COLO668 (cell line): ENCODE data around the gene TAAR8.
"Not testable (repeated sequence)": the region's sequence is repeated elsewhere in the genome, so short reads cannot be mapped to it uniquely, and the experiment has no call there.

Experiments
- DNase-seq: peaks from one replicate; lab custom pipeline; 2025; ENCODE audit not compliant: unreplicated experiment; lab: John Stamatoyannopoulos, UW

Gene TAAR8

GRCh38 chr6:132537977-132538376, 14.5 kb upstream of the TAAR8 start, which contains the start of gene TAAR9:
TSS of gene TAAR9 (plus strand) at chr6:132538277. CDS start at chr6:132538290, 13 bp downstream.
- no peak for DNase-seq

- no peak for DNase-seq
These were observed 7.6 kb upstream of the TAAR8 start for GRCh38 chr6:132544826-132545225.

GRCh38 chr6:132548746-132549463, 3.6 kb upstream of the TAAR8 start:
- DNase-seq: no peak

- no peak for DNase-seq
These were observed 1.3 kb upstream of the TAAR8 start for GRCh38 chr6:132551214-132551613.

- DNase-seq: not testable (repeated sequence)
These were observed 7.6 kb downstream of the TAAR8 start for GRCh38 chr6:132560087-132560486.

- DNase-seq: no peak
These were observed 13.9 kb downstream of the TAAR8 start for GRCh38 chr6:132566404-132566803.

GRCh38 chr6:132567566-132567965, 15.1 kb downstream of the TAAR8 start:
- DNase-seq: no peak

- no peak for DNase-seq
These were observed 16.1 kb downstream of the TAAR8 start for GRCh38 chr6:132568611-132569010.

GRCh38 chr6:132569170-132569569, 16.7 kb downstream of the TAAR8 start:
- DNase-seq: no peak

- DNase-seq: no peak
These were observed 17.8 kb downstream of the TAAR8 start, which contains the start of gene TAAR6 for GRCh38 chr6:132570221-132570777. TSS of gene TAAR6 (plus strand) at chr6:132570322. CDS start at chr6:132570322, 0 bp downstream.

- no peak for DNase-seq
These were observed 19.3 kb downstream of the TAAR8 start for GRCh38 chr6:132571774-132572173.

- no peak for DNase-seq
These were observed 32.2 kb downstream of the TAAR8 start for GRCh38 chr6:132584698-132585097.

- no peak for DNase-seq
These were observed 35.0 kb downstream of the TAAR8 start for GRCh38 chr6:132587424-132587823.

- no peak for DNase-seq
These were observed 37.0 kb downstream of the TAAR8 start, which contains the start of gene TAAR5 for GRCh38 chr6:132589454-132589853. TSS of gene TAAR5 (minus strand) at chr6:132589741. CDS start at chr6:132589686, 55 bp downstream.

GRCh38 chr6:132590362-132590761, 37.9 kb downstream of the TAAR8 start:
- DNase-seq: no peak

GRCh38 chr6:132592855-132593254, 40.4 kb downstream of the TAAR8 start:
- no peak for DNase-seq

GRCh38 chr6:132596201-132596600, 43.7 kb downstream of the TAAR8 start:
- no peak for DNase-seq

GRCh38 chr6:132598473-132598872, 46.0 kb downstream of the TAAR8 start:
- DNase-seq: no peak

- not testable (repeated sequence) for DNase-seq
These were observed 48.4 kb downstream of the TAAR8 start for GRCh38 chr6:132600900-132601299.
